SK-N-SH (cell line): ENCODE data around the gene CMC4.

Experiments
- CHD2 ChIP-seq: fragments of 150-350 bp; IDR thresholded peaks from 2 replicates; pipeline ENCODE4 v1.6.1; 2018; ENCODE audit warnings: low read length; ENCODE audit not compliant: partially characterized antibody
- PBX3 ChIP-seq: IDR thresholded peaks from 2 replicates; pipeline ENCODE4; 2012
- REST ChIP-seq: IDR thresholded peaks from 2 replicates; pipeline ENCODE4 v1.6.1; 2012; ENCODE audit warnings: mild to moderate bottlenecking, low read depth, low read length, moderate library complexity
- TF ChIP-seq, protein P1 (sequence below): fragments of 200-600 bp; sonication (generic); IDR thresholded peaks from 2 replicates; pipeline ENCODE4 v1.6.1; 2017; ENCODE audit warnings: antibody characterized with exemption, mild to moderate bottlenecking, moderate library complexity

- TF ChIP-seq, protein P1, sequence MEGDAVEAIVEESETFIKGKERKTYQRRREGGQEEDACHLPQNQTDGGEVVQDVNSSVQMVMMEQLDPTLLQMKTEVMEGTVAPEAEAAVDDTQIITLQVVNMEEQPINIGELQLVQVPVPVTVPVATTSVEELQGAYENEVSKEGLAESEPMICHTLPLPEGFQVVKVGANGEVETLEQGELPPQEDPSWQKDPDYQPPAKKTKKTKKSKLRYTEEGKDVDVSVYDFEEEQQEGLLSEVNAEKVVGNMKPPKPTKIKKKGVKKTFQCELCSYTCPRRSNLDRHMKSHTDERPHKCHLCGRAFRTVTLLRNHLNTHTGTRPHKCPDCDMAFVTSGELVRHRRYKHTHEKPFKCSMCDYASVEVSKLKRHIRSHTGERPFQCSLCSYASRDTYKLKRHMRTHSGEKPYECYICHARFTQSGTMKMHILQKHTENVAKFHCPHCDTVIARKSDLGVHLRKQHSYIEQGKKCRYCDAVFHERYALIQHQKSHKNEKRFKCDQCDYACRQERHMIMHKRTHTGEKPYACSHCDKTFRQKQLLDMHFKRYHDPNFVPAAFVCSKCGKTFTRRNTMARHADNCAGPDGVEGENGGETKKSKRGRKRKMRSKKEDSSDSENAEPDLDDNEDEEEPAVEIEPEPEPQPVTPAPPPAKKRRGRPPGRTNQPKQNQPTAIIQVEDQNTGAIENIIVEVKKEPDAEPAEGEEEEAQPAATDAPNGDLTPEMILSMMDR: no peak
- TF ChIP-seq CHD2 (no peak), REST (no peak), PBX3 (no peak)
These were observed 24.7 kb downstream of the CMC4 start for GRCh38 chrX:155046129-155046810.
